ENCODE measurements around the gene PPP1R13B.

PPP1R13B gene

GRCh38 chr14:103688906-103689902, 158.2 kb downstream of the PPP1R13B start:
- no peak for DNase-seq (ENCODE audit: low read depth in 2 of 2, low spot score in 1 of 2)

GRCh38 chr14:103688441-103688840, 158.9 kb downstream of the PPP1R13B start:
- DNase-seq (ENCODE audit: low read depth in 2 of 2, low spot score in 1 of 2) = no peak

GRCh38 chr14:103687712-103688111, 159.7 kb downstream of the PPP1R13B start:
- DNase-seq (ENCODE audit: low read depth in 2 of 2, low spot score in 1 of 2) = no peak

- DNase-seq (ENCODE audit: low read depth in 2 of 2, low spot score in 1 of 2) = no peak
Observed at GRCh38 chr14:103686831-103687485, 160.4 kb downstream of the PPP1R13B start.

GRCh38 chr14:103685276-103686211, 161.8 kb downstream of the PPP1R13B start:
- no peak for DNase-seq (ENCODE audit: low read depth in 2 of 2, low spot score in 1 of 2)

GRCh38 chr14:103684871-103685270, 162.5 kb downstream of the PPP1R13B start:
- no peak for DNase-seq (ENCODE audit: low read depth in 2 of 2, low spot score in 1 of 2)

GRCh38 chr14:103684471-103684870, 162.9 kb downstream of the PPP1R13B start:
- DNase-seq (ENCODE audit: low read depth in 2 of 2, low spot score in 1 of 2) = no peak

All from stimulated activated CD8-positive, alpha-beta memory T cell treated with anti-CD3 and anti-CD28 coated beads, Interleukin-4, amount 100 ng/mL, for 1 hour (primary cell).